ENCODE measurements around the gene GNAQ. TPM values are rescaled to one million over a fixed set of nuclear protein-coding genes. Genes with fewer than 3 reads are reported as not detected.

Gene GNAQ
- total RNA-seq, 1 experiment from 2014 or later = 0.51 TPM

DNA sequence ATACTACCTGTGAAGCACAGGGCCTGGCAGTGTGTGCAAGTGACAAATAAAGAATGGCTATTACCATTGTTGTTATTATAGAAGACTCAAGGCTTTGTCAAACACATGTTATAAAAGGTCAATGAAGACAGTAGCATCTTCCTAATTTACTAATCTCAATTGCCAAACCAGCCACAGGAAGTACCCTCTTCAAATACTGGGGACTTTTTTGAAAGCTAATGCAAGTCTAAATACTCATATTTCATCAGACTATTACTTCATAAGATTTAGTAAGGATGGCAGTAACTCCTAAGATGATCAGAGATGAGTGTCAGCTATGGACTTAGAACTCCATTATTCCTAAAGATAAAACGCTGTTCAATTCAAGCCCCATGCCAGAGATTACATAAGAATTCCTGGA lies 43.0 kb downstream of the GNAQ start:
- intact Hi-C loops (cut with micrococcal nuclease) = no loop called here
- no peaks in the 10 kb centered on the region for H3K4me1 ChIP-seq (ENCODE audit: insufficient read depth, low read length)
- H3K27ac ChIP-seq (ENCODE audit: low read length) = no peak overlapping the region
- CTCF ChIA-PET = no interaction called here
- H3K36me3 ChIP-seq (ENCODE audit: low read depth, low read length) = no peaks in the 10 kb centered on the region
- H3K9ac ChIP-seq (ENCODE audit: low read length) = no peak overlapping the region
- no peaks in the 10 kb centered on the region for H4K20me1 ChIP-seq (ENCODE audit: low read length)
- no peaks in the 10 kb centered on the region for H3K79me2 ChIP-seq (ENCODE audit: low read length)
- TF ChIP-seq CTCF (conservative IDR thresholded peaks at IDR 0.05; ENCODE audit: low read depth, low read length) (no peak), EZH2phosphoT487 (IDR thresholded peaks at IDR 0.05; ENCODE audit: borderline replicate concordance, low read length) (no peak), EZH2 (IDR thresholded peaks at IDR 0.05; ENCODE audit: low read length, unreplicated experiment) (no peak)
- H3K9me3 ChIP-seq (ENCODE audit: low read length) = no peaks in the 10 kb centered on the region
- DNase-seq (no peak), ATAC-seq (no peak)
- H2AFZ ChIP-seq (ENCODE audit: low read length) = no peak overlapping the region
- no peaks in the 10 kb centered on the region for H3K9me2 ChIP-seq (replicated peaks; ENCODE audit: low read length)
- no peaks in the 10 kb centered on the region for H3K27me3 ChIP-seq (ENCODE audit: low read length)
- POLR2A ChIA-PET (ENCODE audit: unreplicated experiment) = no interaction called here
- H3K4me2 ChIP-seq (ENCODE audit: low read length) = no peak overlapping the region
- H3K4me3 ChIP-seq (ENCODE audit: low read length) = no peak overlapping the region
- no peaks in the 10 kb centered on the region for H3F3A ChIP-seq (ENCODE audit: low read length, unreplicated experiment)
- BruUV-seq (replicated peaks) = no TSS peak

- Histone ChIP-seq H3K4me2 (ENCODE audit: low read length) (no peak overlapping the region), H3K9ac (ENCODE audit: low read length) (no peak overlapping the region), H3K4me1 (ENCODE audit: insufficient read depth, low read length) (no peaks in the 10 kb centered on the region), H3K27ac (ENCODE audit: low read length) (no peak overlapping the region), H3K9me2 (replicated peaks; ENCODE audit: low read length) (no peaks in the 10 kb centered on the region), H2AFZ (ENCODE audit: low read length) (no peak overlapping the region), H3K4me3 (ENCODE audit: low read length) (no peak overlapping the region), H3F3A (ENCODE audit: low read length, unreplicated experiment) (no peaks in the 10 kb centered on the region), H3K27me3 (ENCODE audit: low read length) (no peaks in the 10 kb centered on the region), H3K36me3 (ENCODE audit: low read depth, low read length) (no peaks in the 10 kb centered on the region), H4K20me1 (ENCODE audit: low read length) (no peaks in the 10 kb centered on the region), H3K79me2 (ENCODE audit: low read length) (no peaks in the 10 kb centered on the region), H3K9me3 (ENCODE audit: low read length) (no peaks in the 10 kb centered on the region)
- intact Hi-C loops (cut with micrococcal nuclease) = no loop called here
- no TSS peak for BruUV-seq (replicated peaks)
- ATAC-seq (no peak), DNase-seq (no peak)
- ChIA-PET POLR2A (ENCODE audit: unreplicated experiment) (no interaction called here), CTCF (no interaction called here)
- TF ChIP-seq EZH2 (IDR thresholded peaks at IDR 0.05; ENCODE audit: low read length, unreplicated experiment) = no peak
- TF ChIP-seq CTCF (conservative IDR thresholded peaks at IDR 0.05; ENCODE audit: low read depth, low read length) = no peak
- TF ChIP-seq EZH2phosphoT487 (IDR thresholded peaks at IDR 0.05; ENCODE audit: borderline replicate concordance, low read length) = no peak
These were observed 43.6 kb downstream of the GNAQ start for GRCh38 chr9:77987880-77988525.

GRCh38 chr9:77987081-77987656 lies 44.4 kb downstream of the GNAQ start:
- no peak for TF ChIP-seq EZH2 (IDR thresholded peaks at IDR 0.05; ENCODE audit: low read length, unreplicated experiment)
- TF ChIP-seq CTCF (conservative IDR thresholded peaks at IDR 0.05; ENCODE audit: low read depth, low read length) = no peak
- Histone ChIP-seq H3K9me3 (ENCODE audit: low read length) (no peaks in the 10 kb centered on the region), H3K4me1 (ENCODE audit: insufficient read depth, low read length) (no peaks in the 10 kb centered on the region), H3F3A (ENCODE audit: low read length, unreplicated experiment) (no peaks in the 10 kb centered on the region), H3K9me2 (replicated peaks; ENCODE audit: low read length) (no peaks in the 10 kb centered on the region), H3K4me2 (ENCODE audit: low read length) (no peak overlapping the region), H2AFZ (ENCODE audit: low read length) (no peak overlapping the region), H3K36me3 (ENCODE audit: low read depth, low read length) (no peaks in the 10 kb centered on the region), H4K20me1 (ENCODE audit: low read length) (no peaks in the 10 kb centered on the region), H3K27ac (ENCODE audit: low read length) (no peak overlapping the region), H3K27me3 (ENCODE audit: low read length) (no peaks in the 10 kb centered on the region), H3K9ac (ENCODE audit: low read length) (no peak overlapping the region), H3K79me2 (ENCODE audit: low read length) (no peaks in the 10 kb centered on the region), H3K4me3 (ENCODE audit: low read length) (no peak overlapping the region)
- no peak for DNase-seq
- no peak for ATAC-seq
- no TSS peak for BruUV-seq (replicated peaks)
- intact Hi-C loops (cut with micrococcal nuclease) = no loop called here
- ChIA-PET POLR2A (ENCODE audit: unreplicated experiment) (no interaction called here), CTCF (no interaction called here)
